ENCODE results near the gene DOCK3.

DOCK3 gene

GRCh38 chr3:51408021-51408420 lies 733.3 kb downstream of the DOCK3 start:
- Histone ChIP-seq H3K27me3 (ENCODE audit: control insufficient read depth in 5 of 5, insufficient read depth in 4 of 5, low read length in 5 of 5) (no peaks in the 10 kb centered on the region), H3K4me3 (ENCODE audit: low read depth in 1 of 5, low read length in 5 of 5) (no peak overlapping the region), H3K27ac (ENCODE audit: low read depth, low read length) (no peak overlapping the region), H3K4me1 (ENCODE audit: control insufficient read depth in 5 of 5, insufficient read depth in 5 of 5, low read length in 5 of 5) (no peaks in the 10 kb centered on the region), H3K9me3 (ENCODE audit: control insufficient read depth in 5 of 5, low read length in 5 of 5) (no peaks in the 10 kb centered on the region), H3K36me3 (ENCODE audit: control insufficient read depth in 5 of 5, insufficient read depth in 5 of 5, low read length in 5 of 5) (peaks cover 24 to 60% (median 36%) of the 10 kb centered on the region in 5 donors), H3K9ac (ENCODE audit: low read length in 5 of 5) (no peak overlapping the region)

GRCh38 chr3:51408813-51409212 lies 734.1 kb downstream of the DOCK3 start:
- H3K4me1 ChIP-seq (ENCODE audit: control insufficient read depth in 5 of 5, insufficient read depth in 5 of 5, low read length in 5 of 5): no peaks in the 10 kb centered on the region
- H3K27me3 ChIP-seq (ENCODE audit: control insufficient read depth in 5 of 5, insufficient read depth in 4 of 5, low read length in 5 of 5): no peaks in the 10 kb centered on the region
- H3K4me3 ChIP-seq (ENCODE audit: low read depth in 1 of 5, low read length in 5 of 5): no peak overlapping the region
- no peak overlapping the region for H3K9ac ChIP-seq (ENCODE audit: low read length in 5 of 5)
- no peaks in the 10 kb centered on the region for H3K9me3 ChIP-seq (ENCODE audit: control insufficient read depth in 5 of 5, low read length in 5 of 5)
- peaks cover 32 to 61% (median 41%) of the 10 kb centered on the region in 5 donors for H3K36me3 ChIP-seq (ENCODE audit: control insufficient read depth in 5 of 5, insufficient read depth in 5 of 5, low read length in 5 of 5)
- H3K27ac ChIP-seq (ENCODE audit: low read depth, low read length): no peak overlapping the region

DNA sequence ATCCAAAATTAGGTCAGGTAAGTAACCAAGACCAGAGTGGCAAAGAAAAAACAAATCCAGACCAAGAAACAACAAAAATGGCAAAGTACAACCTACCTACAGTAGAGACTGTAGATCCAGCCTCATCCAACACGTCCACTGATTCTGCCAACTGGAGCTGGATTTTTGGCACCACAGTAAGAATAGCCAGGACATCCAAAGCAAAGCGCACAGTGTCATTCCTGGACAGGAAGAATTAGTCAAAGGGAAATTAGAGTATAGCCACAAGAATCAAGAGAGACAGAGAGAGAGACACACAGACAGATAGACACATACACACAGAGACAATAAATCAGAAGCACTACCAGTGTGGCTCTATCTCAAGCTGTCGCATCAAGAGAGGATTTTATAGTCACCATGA lies 747.5 kb downstream of the DOCK3 start:
- H3K9me3 ChIP-seq (ENCODE audit: control insufficient read depth in 5 of 5, low read length in 5 of 5): no peaks in the 10 kb centered on the region
- peaks cover 25 to 62% (median 42%) of the 10 kb centered on the region in 5 donors for H3K36me3 ChIP-seq (ENCODE audit: control insufficient read depth in 5 of 5, insufficient read depth in 5 of 5, low read length in 5 of 5)
- H3K27ac ChIP-seq (ENCODE audit: low read depth, low read length): no peak overlapping the region
- no peaks in the 10 kb centered on the region for H3K27me3 ChIP-seq (ENCODE audit: control insufficient read depth in 5 of 5, insufficient read depth in 4 of 5, low read length in 5 of 5)
- no peak overlapping the region for H3K9ac ChIP-seq (ENCODE audit: low read length in 5 of 5)
- no peak overlapping the region for H3K4me3 ChIP-seq (ENCODE audit: low read depth in 1 of 5, low read length in 5 of 5)
- H3K4me1 ChIP-seq (ENCODE audit: control insufficient read depth in 5 of 5, insufficient read depth in 5 of 5, low read length in 5 of 5): no peaks in the 10 kb centered on the region

DNA sequence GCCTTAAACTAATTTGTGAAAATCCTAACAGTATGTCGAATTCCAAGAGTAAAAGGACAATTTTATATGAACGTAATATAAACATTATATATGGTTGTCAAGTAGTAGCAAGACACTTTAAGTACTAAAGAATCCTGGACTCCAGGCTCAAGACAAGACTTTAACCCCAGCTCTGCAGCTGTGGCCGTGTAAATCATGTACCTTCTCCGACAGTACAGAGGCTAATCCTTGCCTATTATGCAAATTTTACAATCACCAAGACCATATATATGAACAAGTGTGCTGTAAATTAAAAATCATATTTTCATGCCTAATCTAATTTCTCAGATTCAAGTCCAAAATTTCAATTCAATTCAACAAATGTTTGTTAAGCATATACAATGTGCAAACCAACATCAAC lies 752.2 kb downstream of the DOCK3 start:
- H3K36me3 ChIP-seq (ENCODE audit: control insufficient read depth in 5 of 5, insufficient read depth in 5 of 5, low read length in 5 of 5): peaks cover 17 to 62% (median 34%) of the 10 kb centered on the region in 5 donors
- H3K4me1 ChIP-seq (ENCODE audit: control insufficient read depth in 5 of 5, insufficient read depth in 5 of 5, low read length in 5 of 5): no peaks in the 10 kb centered on the region
- no peak overlapping the region for H3K9ac ChIP-seq (ENCODE audit: low read length in 5 of 5)
- H3K9me3 ChIP-seq (ENCODE audit: control insufficient read depth in 5 of 5, low read length in 5 of 5): no peaks in the 10 kb centered on the region
- no peak overlapping the region for H3K27ac ChIP-seq (ENCODE audit: low read depth, low read length)
- H3K27me3 ChIP-seq (ENCODE audit: control insufficient read depth in 5 of 5, insufficient read depth in 4 of 5, low read length in 5 of 5): no peaks in the 10 kb centered on the region
- H3K4me3 ChIP-seq (ENCODE audit: low read depth in 1 of 5, low read length in 5 of 5): no peak overlapping the region

GRCh38 chr3:51429138-51429537 lies 754.4 kb downstream of the DOCK3 start:
- H3K27ac ChIP-seq (ENCODE audit: low read depth, low read length): no peak overlapping the region
- no peak overlapping the region for H3K4me3 ChIP-seq (ENCODE audit: low read depth in 1 of 5, low read length in 5 of 5)
- no peaks in the 10 kb centered on the region for H3K9me3 ChIP-seq (ENCODE audit: control insufficient read depth in 5 of 5, low read length in 5 of 5)
- no peak overlapping the region for H3K9ac ChIP-seq (ENCODE audit: low read length in 5 of 5)
- H3K27me3 ChIP-seq (ENCODE audit: control insufficient read depth in 5 of 5, insufficient read depth in 4 of 5, low read length in 5 of 5): no peaks in the 10 kb centered on the region
- H3K36me3 ChIP-seq (ENCODE audit: control insufficient read depth in 5 of 5, insufficient read depth in 5 of 5, low read length in 5 of 5): peaks cover 20 to 65% (median 36%) of the 10 kb centered on the region in 5 donors
- peaks cover 0 to 2% (median 0%) of the 10 kb centered on the region in 5 donors for H3K4me1 ChIP-seq (ENCODE audit: control insufficient read depth in 5 of 5, insufficient read depth in 5 of 5, low read length in 5 of 5)

Data from subcutaneous abdominal adipose tissue (tissue), 5 donors.